Measurements from ENCODE around the gene PRDM5. TPM values are rescaled to one million over a fixed set of nuclear protein-coding genes. Genes with fewer than 3 reads are reported as not detected.

Gene PRDM5
- total RNA-seq, 1 experiment from 2014 or later = 0.85 TPM

GRCh38 chr4:120725639-120726580 is 196.6 kb downstream of the PRDM5 start:
- no TSS peak for BruUV-seq (replicated peaks)
- Histone ChIP-seq H3K36me3 (ENCODE audit: low read depth) (no peaks in the 10 kb centered on the region), H3K27ac (no peak overlapping the region), H3K4me2 (no peak overlapping the region), H3K9me2 (ENCODE audit: insufficient read depth) (no peaks in the 10 kb centered on the region), H3K4me1 (replicated peaks; ENCODE audit: insufficient read depth) (no peaks in the 10 kb centered on the region), H3K79me2 (ENCODE audit: low read depth) (no peaks in the 10 kb centered on the region), H4K20me1 (ENCODE audit: insufficient read depth) (no peaks in the 10 kb centered on the region), H3K9me3 (ENCODE audit: insufficient read depth, low read depth) (no peaks in the 10 kb centered on the region), H3K27me3 (ENCODE audit: insufficient read depth, low read depth) (no peaks in the 10 kb centered on the region), H2AFZ (no peak overlapping the region), H3F3A (ENCODE audit: insufficient read depth, low read depth) (no peaks in the 10 kb centered on the region), H3K4me3 (no peak overlapping the region)
- ChIA-PET POLR2A (ENCODE audit: unreplicated experiment) (no interaction called here), CTCF (no interaction called here)
- intact Hi-C loops (cut with micrococcal nuclease; ENCODE audit: unreplicated experiment) = no loop called here
- DNase-seq = no peak
- TF ChIP-seq EZH2 (IDR thresholded peaks at IDR 0.05; ENCODE audit: low read depth) = no peak
- TF ChIP-seq, protein P1, sequence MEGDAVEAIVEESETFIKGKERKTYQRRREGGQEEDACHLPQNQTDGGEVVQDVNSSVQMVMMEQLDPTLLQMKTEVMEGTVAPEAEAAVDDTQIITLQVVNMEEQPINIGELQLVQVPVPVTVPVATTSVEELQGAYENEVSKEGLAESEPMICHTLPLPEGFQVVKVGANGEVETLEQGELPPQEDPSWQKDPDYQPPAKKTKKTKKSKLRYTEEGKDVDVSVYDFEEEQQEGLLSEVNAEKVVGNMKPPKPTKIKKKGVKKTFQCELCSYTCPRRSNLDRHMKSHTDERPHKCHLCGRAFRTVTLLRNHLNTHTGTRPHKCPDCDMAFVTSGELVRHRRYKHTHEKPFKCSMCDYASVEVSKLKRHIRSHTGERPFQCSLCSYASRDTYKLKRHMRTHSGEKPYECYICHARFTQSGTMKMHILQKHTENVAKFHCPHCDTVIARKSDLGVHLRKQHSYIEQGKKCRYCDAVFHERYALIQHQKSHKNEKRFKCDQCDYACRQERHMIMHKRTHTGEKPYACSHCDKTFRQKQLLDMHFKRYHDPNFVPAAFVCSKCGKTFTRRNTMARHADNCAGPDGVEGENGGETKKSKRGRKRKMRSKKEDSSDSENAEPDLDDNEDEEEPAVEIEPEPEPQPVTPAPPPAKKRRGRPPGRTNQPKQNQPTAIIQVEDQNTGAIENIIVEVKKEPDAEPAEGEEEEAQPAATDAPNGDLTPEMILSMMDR (conservative IDR thresholded peaks at IDR 0.05) = no peak

DNA sequence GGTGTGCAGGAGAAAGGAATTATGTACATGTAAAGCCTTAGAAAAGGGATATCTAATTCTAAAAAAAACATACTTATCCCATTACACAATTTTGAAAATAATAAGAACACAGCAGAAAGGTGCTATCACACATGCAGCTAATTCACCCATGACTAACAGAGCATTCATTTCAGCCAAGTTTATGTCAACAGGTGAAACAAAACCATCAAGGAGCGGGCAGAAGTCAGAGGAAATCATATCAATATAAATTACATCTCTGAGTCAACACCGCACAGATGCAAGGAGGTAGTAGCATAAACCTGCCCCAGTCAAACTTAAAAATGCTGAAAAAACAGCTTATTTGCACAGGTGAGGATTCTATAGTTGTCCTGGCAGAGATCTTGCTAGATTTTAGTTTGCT is 197.9 kb downstream of the PRDM5 start:
- DNase-seq = no peak

GRCh38 chr4:120723986-120724385 is 198.5 kb downstream of the PRDM5 start:
- no peaks in the 10 kb centered on the region for H3K79me2 ChIP-seq (ENCODE audit: low read depth)
- H3K9me3 ChIP-seq (ENCODE audit: insufficient read depth, low read depth) = no peaks in the 10 kb centered on the region
- H3K4me1 ChIP-seq (replicated peaks; ENCODE audit: insufficient read depth) = no peaks in the 10 kb centered on the region
- DNase-seq = no peak
- H3K4me2 ChIP-seq = no peak overlapping the region
- no peak overlapping the region for H2AFZ ChIP-seq
- ChIA-PET POLR2A (ENCODE audit: unreplicated experiment) (no interaction called here), CTCF (no interaction called here)
- H3K9me2 ChIP-seq (ENCODE audit: insufficient read depth) = no peaks in the 10 kb centered on the region
- H3F3A ChIP-seq (ENCODE audit: insufficient read depth, low read depth) = no peaks in the 10 kb centered on the region
- BruUV-seq (replicated peaks) = no TSS peak
- no peak overlapping the region for H3K27ac ChIP-seq
- H3K4me3 ChIP-seq = no peak overlapping the region
- intact Hi-C loops (cut with micrococcal nuclease; ENCODE audit: unreplicated experiment) = no loop called here
- H4K20me1 ChIP-seq (ENCODE audit: insufficient read depth) = no peaks in the 10 kb centered on the region
- no peaks in the 10 kb centered on the region for H3K36me3 ChIP-seq (ENCODE audit: low read depth)
- no peaks in the 10 kb centered on the region for H3K27me3 ChIP-seq (ENCODE audit: insufficient read depth, low read depth)
- no peak for TF ChIP-seq EZH2 (IDR thresholded peaks at IDR 0.05; ENCODE audit: low read depth)
- TF ChIP-seq, protein P1 (conservative IDR thresholded peaks at IDR 0.05) = no peak

More for the DNA sequence above, 197.9 kb downstream of the PRDM5 start:
- H3K4me1 ChIP-seq (replicated peaks; ENCODE audit: insufficient read depth) = no peaks in the 10 kb centered on the region
- H3K27me3 ChIP-seq (ENCODE audit: insufficient read depth, low read depth) = no peaks in the 10 kb centered on the region
- no peaks in the 10 kb centered on the region for H3K9me3 ChIP-seq (ENCODE audit: insufficient read depth, low read depth)
- no peak overlapping the region for H3K4me2 ChIP-seq
- H3K4me3 ChIP-seq = no peak overlapping the region
- ChIA-PET CTCF (no interaction called here), POLR2A (ENCODE audit: unreplicated experiment) (no interaction called here)
- H3K79me2 ChIP-seq (ENCODE audit: low read depth) = no peaks in the 10 kb centered on the region
- no peak overlapping the region for H3K27ac ChIP-seq
- no peak overlapping the region for H2AFZ ChIP-seq
- H3K9me2 ChIP-seq (ENCODE audit: insufficient read depth) = no peaks in the 10 kb centered on the region
- intact Hi-C loops (cut with micrococcal nuclease; ENCODE audit: unreplicated experiment) = no loop called here
- H3K36me3 ChIP-seq (ENCODE audit: low read depth) = no peaks in the 10 kb centered on the region
- no TSS peak for BruUV-seq (replicated peaks)
- no peaks in the 10 kb centered on the region for H4K20me1 ChIP-seq (ENCODE audit: insufficient read depth)
- H3F3A ChIP-seq (ENCODE audit: insufficient read depth, low read depth) = no peaks in the 10 kb centered on the region
- no peak for TF ChIP-seq EZH2 (IDR thresholded peaks at IDR 0.05; ENCODE audit: low read depth)
- TF ChIP-seq, protein P1 (conservative IDR thresholded peaks at IDR 0.05) = no peak
